Stimulated activated naive CD8-positive, alpha-beta T cell treated with anti-CD3 and anti-CD28 coated beads, Interleukin-15, amount 100 ng/mL, for 72 hours (primary cell): ENCODE data around the gene ZNF487.

Experiments used
- ATAC-seq: fragments of 150-1000 bp; cut with Tn5 transposase; 2 replicates; pipeline ENCODE4 v1.10.0; 2021; ENCODE audit warnings: mild to moderate bottlenecking, moderate library complexity
- DNase-seq, 2 donors: peaks; one replicate each; pipeline ENCODE4 v3.0.0; 2021 to 2022
- H3K27ac Mint-ChIP-seq, 2 donors: one replicate each; pipeline ENCODE4 v1.8.0; 2022; ENCODE audit warnings: mild to moderate bottlenecking in 2 of 2, mixed read lengths in 2 of 2, moderate library complexity in 2 of 2
- H3K27me3 Mint-ChIP-seq: one replicate; pipeline ENCODE4 v1.8.0; 2022; ENCODE audit warnings: mixed read lengths
- H3K4me1 Mint-ChIP-seq: one replicate; pipeline ENCODE4 v1.8.0; 2022; ENCODE audit warnings: mild to moderate bottlenecking, mixed read lengths
- H3K4me3 Mint-ChIP-seq, 2 donors: one replicate each; pipeline ENCODE4 v1.8.0; 2022; ENCODE audit warnings: mild to moderate bottlenecking in 2 of 2, mixed read lengths in 2 of 2, moderate library complexity in 1 of 2
- H3K9me3 Mint-ChIP-seq, 2 donors: one replicate each; pipeline ENCODE4 v1.8.0; 2022; ENCODE audit warnings: mixed read lengths in 2 of 2

Gene ZNF487

GRCh38 chr10:43502931-43503330 lies 66.0 kb downstream of the ZNF487 start:
- H3K27me3 Mint-ChIP-seq: no peaks in the 10 kb centered on the region
- H3K9me3 Mint-ChIP-seq: peaks cover 0 to 8% of the 10 kb centered on the region in 2 donors
- no peak overlapping the region for H3K27ac Mint-ChIP-seq
- no peaks in the 10 kb centered on the region for H3K4me1 Mint-ChIP-seq
- no peak overlapping the region for H3K4me3 Mint-ChIP-seq
- DNase-seq (no peak), ATAC-seq (no peak)

GRCh38 chr10:43524434-43525247 lies 87.7 kb downstream of the ZNF487 start:
- ATAC-seq: no peak
- no peaks in the 10 kb centered on the region for H3K27me3 Mint-ChIP-seq

More at GRCh38 chr10:43524434-43525247, 87.7 kb downstream of the ZNF487 start:
- H3K4me1 Mint-ChIP-seq: no peaks in the 10 kb centered on the region
- H3K27ac Mint-ChIP-seq: no peak overlapping the region
- no peak for DNase-seq
- peaks cover 62 to 78% of the 10 kb centered on the region in 2 donors for H3K9me3 Mint-ChIP-seq
- H3K4me3 Mint-ChIP-seq: no peak overlapping the region
